HG02973 (cell line): ENCODE measurements around the gene LIM2.

Experiments used
- ATAC-seq: cut with Tn5 transposase; IDR thresholded peaks from one replicate; pipeline ENCODE4 v1.9.1; 2021; ENCODE audit warnings: moderate library complexity; ENCODE audit not compliant: unreplicated experiment

Gene LIM2

GRCh38 chr19:51366389-51367254 lies 21.2 kb downstream of the LIM2 start:
- peak; percentile 40 for ATAC-seq

DNA sequence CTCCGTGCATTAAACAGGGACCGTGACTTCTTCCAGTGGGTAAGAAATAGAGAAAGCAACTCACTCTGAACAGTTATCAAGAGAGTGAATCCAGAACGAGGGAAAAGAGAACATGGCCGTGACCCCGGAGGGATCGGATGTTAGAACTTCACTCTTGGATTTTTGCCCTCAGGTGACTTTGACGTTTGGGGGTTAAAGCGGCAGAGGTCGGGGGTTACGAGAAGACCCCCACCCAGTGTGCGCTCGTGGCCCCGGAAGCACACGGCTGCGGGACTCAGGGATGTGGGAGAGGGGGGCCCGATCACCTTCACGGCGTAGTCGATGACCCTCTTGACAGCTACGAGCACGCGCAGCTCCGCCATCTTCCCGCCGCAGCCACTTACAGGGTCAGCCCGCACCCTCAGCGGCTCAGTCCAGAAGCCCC lies 21.8 kb downstream of the LIM2 start, which contains the start of gene ETFB:
Gene ETFB, minus strand, starts transcription at position 424 of the 424 bp plus-strand sequence. Its CDS starts 62 bp downstream, at position 362.
- no peak for ATAC-seq

DNA sequence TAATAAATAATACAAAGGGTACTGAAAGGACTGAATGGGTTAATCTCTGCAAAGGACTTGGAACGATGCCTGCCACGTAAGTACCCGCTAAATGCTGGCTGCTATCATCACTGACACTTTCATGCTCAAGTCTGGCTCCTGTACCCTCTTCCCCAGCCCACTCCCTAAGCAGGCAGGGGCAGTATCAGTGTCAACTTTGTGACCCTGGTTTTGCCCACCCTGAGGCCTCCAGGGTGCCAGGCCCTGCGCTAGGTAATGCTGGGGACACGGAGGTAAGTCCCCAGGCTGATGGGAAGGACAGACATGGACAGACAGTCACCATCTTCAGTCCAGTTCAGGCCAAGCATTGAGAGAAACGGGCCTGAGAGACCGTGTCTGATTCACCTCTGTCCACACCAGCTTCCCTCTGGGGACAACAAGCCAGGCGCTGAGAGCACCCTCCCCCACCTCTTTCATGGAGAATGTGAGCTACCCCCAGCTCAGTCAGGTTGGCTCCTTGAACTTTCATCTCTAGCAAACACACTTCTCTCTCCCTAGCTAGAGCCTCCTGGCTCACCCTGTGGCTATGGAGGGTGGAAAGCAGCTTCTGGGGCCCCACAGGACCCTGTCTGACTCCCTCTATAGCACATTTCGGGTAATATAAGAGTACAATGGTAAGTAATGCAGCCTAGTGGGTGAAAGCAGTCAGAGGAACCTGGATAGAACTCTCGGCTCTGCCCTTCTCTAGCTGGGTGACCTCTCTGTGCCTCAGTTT lies 22.4 kb downstream of the LIM2 start:
- no peak for ATAC-seq

GRCh38 chr19:51364200-51365106 lies 23.3 kb downstream of the LIM2 start:
- no peak for ATAC-seq

- ATAC-seq: no peak
These were observed 26.5 kb downstream of the LIM2 start for GRCh38 chr19:51361239-51361638.

- ATAC-seq: no peak
These were observed 28.5 kb downstream of the LIM2 start for GRCh38 chr19:51359294-51359693.

DNA sequence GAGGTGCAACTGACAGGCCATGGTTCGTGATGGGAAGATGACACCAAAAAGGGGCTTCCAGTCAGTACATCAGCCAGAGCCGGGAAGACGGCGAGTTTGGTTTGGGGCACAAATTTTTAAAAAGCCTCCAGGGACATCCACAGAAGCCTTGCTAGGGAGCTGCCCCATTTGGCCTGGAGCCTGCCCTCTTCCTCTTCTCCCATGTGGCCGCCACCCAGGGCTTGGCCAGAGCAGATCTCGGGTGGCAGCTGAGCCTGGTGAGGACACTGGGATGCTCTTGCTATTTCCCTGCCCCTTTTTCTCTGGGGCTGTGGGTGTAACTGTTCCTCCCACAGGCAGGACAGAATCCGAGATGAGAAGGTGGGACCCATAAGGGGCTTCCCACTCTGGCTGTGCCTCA lies 29.8 kb downstream of the LIM2 start:
- no peak for ATAC-seq

DNA sequence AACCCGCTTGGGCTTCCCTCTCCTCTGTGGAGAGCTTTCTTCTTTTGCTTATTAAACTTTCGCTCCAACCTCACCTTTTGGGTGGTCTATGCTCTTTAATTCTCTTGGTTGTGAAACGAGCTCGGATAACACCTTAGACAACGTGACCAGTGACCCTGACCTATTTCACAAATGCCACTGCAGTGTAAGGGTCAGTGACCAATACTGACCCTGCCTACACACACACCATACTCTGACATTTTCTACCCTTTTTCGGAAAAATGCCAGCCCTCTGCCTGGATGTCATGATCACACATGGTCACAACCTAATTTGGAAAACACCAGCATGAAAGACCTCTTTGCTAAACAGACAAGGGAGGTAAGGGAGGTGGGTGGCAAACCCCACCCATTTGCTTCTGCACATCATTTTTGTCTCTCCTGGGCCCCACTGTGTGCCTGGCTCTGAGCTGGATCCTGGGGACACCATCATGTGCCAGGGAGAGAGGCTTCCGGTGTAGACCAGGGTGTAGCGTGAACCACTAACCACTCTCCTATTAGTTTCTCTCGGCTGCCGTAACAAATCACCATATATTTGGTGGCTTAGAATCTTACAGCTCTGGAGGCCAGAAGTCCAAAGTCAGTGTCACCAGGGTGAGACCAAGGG lies 31.5 kb downstream of the LIM2 start:
- no peak for ATAC-seq

- no peak for ATAC-seq
These were observed 33.0 kb downstream of the LIM2 start for GRCh38 chr19:51354742-51355148.

- no peak for ATAC-seq
These were observed 33.6 kb downstream of the LIM2 start for GRCh38 chr19:51354103-51354741.

GRCh38 chr19:51352783-51353360 lies 34.9 kb downstream of the LIM2 start:
- ATAC-seq: no peak

- ATAC-seq: no peak
These were observed 36.3 kb downstream of the LIM2 start for GRCh38 chr19:51351266-51351990.

- ATAC-seq: no peak
These were observed 40.4 kb downstream of the LIM2 start for GRCh38 chr19:51347209-51347928.

- no peak for ATAC-seq
These were observed 41.0 kb downstream of the LIM2 start for GRCh38 chr19:51346742-51347141.

GRCh38 chr19:51345076-51345620 lies 42.6 kb downstream of the LIM2 start:
- ATAC-seq: no peak

- ATAC-seq: no peak
These were observed 44.9 kb downstream of the LIM2 start for GRCh38 chr19:51342631-51343569.
